Parathyroid adenoma (tissue), 2 donors: ENCODE measurements around the gene B9D2.
A peak's percentile ranks its signal among the peaks of the same experiment; 100 is the strongest.

Source experiments
- H2AFZ ChIP-seq: fragments of 300-600 bp; sonication (generic); one replicate; pipeline ENCODE4 v1.7.0; 2017; ENCODE audit warnings: antibody characterized with exemption, mild to moderate bottlenecking
- H3K27ac ChIP-seq: fragments of 300-600 bp; sonication (generic); one replicate; pipeline ENCODE4 v1.7.0; 2017
- H3K27me3 ChIP-seq: fragments of 300-600 bp; sonication (generic); one replicate; pipeline ENCODE4 v1.7.0; 2017; ENCODE audit warnings: low read length; ENCODE audit not compliant: control insufficient read depth, insufficient read depth
- H3K36me3 ChIP-seq: fragments of 300-600 bp; sonication (generic); one replicate; pipeline ENCODE4 v1.7.0; 2017; ENCODE audit warnings: low read length; ENCODE audit not compliant: control insufficient read depth, insufficient read depth
- H3K4me1 ChIP-seq: fragments of 300-600 bp; sonication (generic); one replicate; pipeline ENCODE4 v1.7.0; 2017; ENCODE audit warnings: control low read depth
- H3K4me2 ChIP-seq: fragments of 300-600 bp; sonication (generic); one replicate; pipeline ENCODE4 v1.7.0; 2017; ENCODE audit warnings: low read length
- H3K4me3 ChIP-seq: fragments of 300-600 bp; sonication (generic); one replicate; pipeline ENCODE4 v1.7.0; 2017; ENCODE audit warnings: low read depth, low read length
- H3K79me2 ChIP-seq: fragments of 300-600 bp; sonication (generic); one replicate; pipeline ENCODE4 v1.7.0; 2017; ENCODE audit warnings: control low read depth
- H3K9ac ChIP-seq: fragments of 300-600 bp; sonication (generic); one replicate; pipeline ENCODE4 v1.7.0; 2017; ENCODE audit warnings: mild to moderate bottlenecking
- H3K9me3 ChIP-seq: fragments of 300-600 bp; sonication (generic); one replicate; pipeline ENCODE4 v1.7.0; 2017; ENCODE audit warnings: low read length; ENCODE audit not compliant: control insufficient read depth
- TF ChIP-seq, protein P1 (sequence below): fragments of 300-600 bp; sonication (generic); IDR thresholded peaks from one replicate; pipeline ENCODE4 v1.7.0; 2017; ENCODE audit warnings: antibody characterized with exemption, mild to moderate bottlenecking
- donor health status: primary hyperparathyroidism.

Gene B9D2

DNA sequence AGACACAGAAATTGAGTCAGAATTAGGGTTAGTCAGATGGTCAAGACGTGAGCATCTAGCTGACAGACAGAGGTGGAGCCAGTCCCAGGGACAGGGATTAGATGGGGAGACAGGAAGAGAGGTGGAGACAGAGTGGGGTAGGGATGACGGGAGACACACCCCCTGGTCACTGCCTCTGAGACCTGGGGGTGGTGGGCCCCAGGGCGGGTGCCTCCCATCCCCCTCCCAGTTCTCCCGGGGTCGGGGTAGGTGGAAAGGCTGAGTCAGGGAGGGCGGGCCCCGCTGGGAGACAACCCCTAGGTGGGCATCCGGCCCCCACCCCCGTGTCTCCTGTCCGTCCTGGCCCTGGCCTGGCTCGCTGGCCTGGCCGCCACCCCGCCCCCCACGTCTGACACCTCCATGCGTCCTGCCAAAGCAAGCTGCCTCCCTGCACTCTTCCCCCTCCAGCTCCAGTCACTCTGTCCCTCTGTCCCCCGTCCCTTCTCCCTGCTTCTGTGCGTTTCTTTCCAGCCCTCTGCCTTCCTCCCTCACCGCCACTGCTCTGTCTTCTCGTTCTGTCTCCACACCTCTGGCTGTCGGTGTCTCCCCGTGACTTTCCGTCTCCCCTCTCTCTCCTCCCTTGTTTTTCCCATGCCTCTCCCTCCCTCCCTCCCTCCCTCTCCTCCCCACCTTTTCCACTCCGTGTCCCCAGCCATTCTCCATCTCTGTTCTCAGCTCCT is 38.9 kb downstream of the B9D2 start:
- Histone ChIP-seq H2AFZ (peak overlapping the region; percentile 75), H3K36me3 (no peaks in the 10 kb centered on the region), H3K4me2 (peak overlapping the region; percentile 8), H3K79me2 (no peaks in the 10 kb centered on the region), H3K4me1 (peaks cover 22% of the 10 kb centered on the region), H3K9ac (no peak overlapping the region), H3K27me3 (no peaks in the 10 kb centered on the region), H3K27ac (peak overlapping the region; percentile 59), H3K9me3 (no peaks in the 10 kb centered on the region), H3K4me3 (no peak overlapping the region)
- TF ChIP-seq, protein P1, sequence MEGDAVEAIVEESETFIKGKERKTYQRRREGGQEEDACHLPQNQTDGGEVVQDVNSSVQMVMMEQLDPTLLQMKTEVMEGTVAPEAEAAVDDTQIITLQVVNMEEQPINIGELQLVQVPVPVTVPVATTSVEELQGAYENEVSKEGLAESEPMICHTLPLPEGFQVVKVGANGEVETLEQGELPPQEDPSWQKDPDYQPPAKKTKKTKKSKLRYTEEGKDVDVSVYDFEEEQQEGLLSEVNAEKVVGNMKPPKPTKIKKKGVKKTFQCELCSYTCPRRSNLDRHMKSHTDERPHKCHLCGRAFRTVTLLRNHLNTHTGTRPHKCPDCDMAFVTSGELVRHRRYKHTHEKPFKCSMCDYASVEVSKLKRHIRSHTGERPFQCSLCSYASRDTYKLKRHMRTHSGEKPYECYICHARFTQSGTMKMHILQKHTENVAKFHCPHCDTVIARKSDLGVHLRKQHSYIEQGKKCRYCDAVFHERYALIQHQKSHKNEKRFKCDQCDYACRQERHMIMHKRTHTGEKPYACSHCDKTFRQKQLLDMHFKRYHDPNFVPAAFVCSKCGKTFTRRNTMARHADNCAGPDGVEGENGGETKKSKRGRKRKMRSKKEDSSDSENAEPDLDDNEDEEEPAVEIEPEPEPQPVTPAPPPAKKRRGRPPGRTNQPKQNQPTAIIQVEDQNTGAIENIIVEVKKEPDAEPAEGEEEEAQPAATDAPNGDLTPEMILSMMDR: no peak

DNA sequence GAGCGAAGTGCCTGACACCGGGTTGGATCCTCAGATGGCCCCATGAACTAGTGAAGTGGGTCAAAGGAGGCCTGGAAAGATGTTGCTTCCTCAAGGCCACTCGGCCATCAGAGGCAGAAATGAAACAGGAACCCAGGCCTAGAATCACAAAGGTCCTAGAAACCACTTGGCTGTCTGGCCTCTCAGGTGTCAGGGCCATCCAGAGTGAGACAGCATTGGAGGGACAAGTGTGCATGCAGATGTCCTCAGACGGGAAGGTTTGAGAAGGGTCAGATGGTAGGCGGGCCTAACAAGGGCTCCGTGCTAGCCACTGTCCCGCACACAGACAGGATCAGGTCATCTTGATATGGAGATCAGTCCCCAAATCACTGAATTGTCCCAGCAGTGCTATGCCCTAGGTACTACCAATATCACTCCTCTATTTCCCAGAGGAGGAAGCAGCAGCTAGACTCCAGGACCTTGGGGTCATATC is 39.7 kb downstream of the B9D2 start:
- H3K9me3 ChIP-seq: no peaks in the 10 kb centered on the region
- TF ChIP-seq, protein P1: no peak
- H3K4me1 ChIP-seq: peaks cover 22% of the 10 kb centered on the region

DNA sequence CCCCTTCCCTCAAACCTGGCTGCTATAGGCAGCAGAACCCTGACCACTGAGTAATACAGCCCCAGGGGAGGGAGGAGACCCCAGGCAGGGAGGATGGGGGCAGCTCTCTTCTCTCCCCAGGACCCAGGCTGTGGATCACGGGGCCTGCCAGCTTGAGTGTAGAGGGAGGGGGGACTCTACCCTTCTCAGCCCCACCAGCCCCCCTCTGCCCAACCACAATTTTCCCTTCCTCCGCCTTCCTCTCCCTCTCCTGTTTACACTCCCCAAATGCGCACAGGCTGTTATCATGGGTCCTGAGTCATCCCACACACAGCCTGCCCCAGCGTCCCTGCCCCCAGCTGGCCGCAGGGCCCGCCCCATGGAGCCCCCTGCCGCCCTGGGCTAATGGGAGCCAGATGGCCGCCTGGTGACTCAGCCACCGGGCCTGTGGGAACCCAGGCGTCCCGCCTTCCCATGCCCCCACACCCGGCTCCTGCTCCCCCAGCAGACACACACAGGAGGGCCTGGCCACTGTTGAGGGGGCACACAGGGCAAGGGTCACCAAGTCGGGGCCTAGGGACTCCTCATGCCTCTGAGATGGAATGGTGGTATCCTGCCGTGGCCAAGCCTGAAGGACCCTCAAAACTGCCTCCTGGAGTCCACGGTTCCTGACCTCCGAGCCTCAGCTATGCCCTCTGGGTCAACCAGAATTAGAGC is 40.4 kb downstream of the B9D2 start:
- peak overlapping the region; percentile 59 for H3K27ac ChIP-seq
- no peaks in the 10 kb centered on the region for H3K36me3 ChIP-seq
- no peak overlapping the region for H3K4me3 ChIP-seq
- no peaks in the 10 kb centered on the region for H3K79me2 ChIP-seq
- no peaks in the 10 kb centered on the region for H3K9me3 ChIP-seq
- H3K4me1 ChIP-seq: peaks cover 22% of the 10 kb centered on the region
- TF ChIP-seq, protein P1: no peak
- H2AFZ ChIP-seq: no peak overlapping the region
- H3K9ac ChIP-seq: no peak overlapping the region
- no peak overlapping the region for H3K4me2 ChIP-seq
- H3K27me3 ChIP-seq: no peaks in the 10 kb centered on the region

More for the DNA sequence above, 39.7 kb downstream of the B9D2 start:
- no peaks in the 10 kb centered on the region for H3K36me3 ChIP-seq
- H3K27me3 ChIP-seq: no peaks in the 10 kb centered on the region
- no peak overlapping the region for H3K4me3 ChIP-seq
- H3K27ac ChIP-seq: peak overlapping the region; percentile 59
- no peak overlapping the region for H3K4me2 ChIP-seq
- no peak overlapping the region for H3K9ac ChIP-seq
- H2AFZ ChIP-seq: no peak overlapping the region
- no peaks in the 10 kb centered on the region for H3K79me2 ChIP-seq

DNA sequence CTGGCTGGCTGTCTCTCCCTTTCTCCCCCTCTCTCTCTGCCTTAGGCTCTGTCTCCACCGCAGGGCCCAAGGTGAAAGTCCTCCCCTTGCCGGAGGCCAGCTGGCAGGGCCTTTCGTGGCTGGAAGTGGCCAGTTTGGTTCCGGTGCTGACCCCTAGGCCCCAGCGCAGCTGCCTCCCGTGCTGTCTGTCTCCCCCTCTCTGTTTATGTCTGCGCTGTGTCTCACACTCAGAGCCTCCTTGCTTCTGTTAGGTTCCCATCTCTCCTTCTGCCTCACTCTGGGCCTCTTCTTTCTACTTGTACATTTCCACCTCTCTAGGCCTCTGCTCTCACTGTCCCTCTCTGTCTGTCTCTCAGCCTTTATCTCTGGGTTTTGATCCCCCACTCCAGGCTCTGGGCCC is 40.9 kb downstream of the B9D2 start:
- peaks cover 22% of the 10 kb centered on the region for H3K4me1 ChIP-seq
- H3K79me2 ChIP-seq: no peaks in the 10 kb centered on the region
- H3K27me3 ChIP-seq: no peaks in the 10 kb centered on the region
- TF ChIP-seq, protein P1: no peak
- H3K9me3 ChIP-seq: no peaks in the 10 kb centered on the region
- H3K36me3 ChIP-seq: no peaks in the 10 kb centered on the region
- H3K4me2 ChIP-seq: no peak overlapping the region
- H2AFZ ChIP-seq: no peak overlapping the region
- no peak overlapping the region for H3K9ac ChIP-seq
- peak overlapping the region; percentile 59 for H3K27ac ChIP-seq
- H3K4me3 ChIP-seq: no peak overlapping the region
